Mesenchymal stem cell (in vitro differentiated cells and primary cell): ENCODE data around the gene ZNF654.

Experiments
- DNase-seq: peaks from one replicate; pipeline ENCODE4 v3.0.0-alpha.2; 2013
- H2AFZ ChIP-seq: one replicate; pipeline ENCODE4 v1.6.1; 2013; ENCODE audit warnings: low read depth, mild to moderate bottlenecking, control low read depth, inconsistent platforms, low read length, moderate library complexity
- H2AK5ac ChIP-seq: 2 replicates; pipeline ENCODE4 v1.6.1; 2013; ENCODE audit warnings: low read length, moderate library complexity, mild to moderate bottlenecking, inconsistent platforms; ENCODE audit not compliant: severe bottlenecking
- H2BK120ac ChIP-seq: one replicate; pipeline ENCODE4 v1.6.1; 2013; ENCODE audit warnings: low read depth, mild to moderate bottlenecking, inconsistent platforms, low read length, moderate library complexity
- H2BK12ac ChIP-seq, 2 experiments: one replicate each; pipeline ENCODE4 v1.6.1; 2013; ENCODE audit warnings: inconsistent platforms in 2 of 2, low read length in 2 of 2, mild to moderate bottlenecking in 2 of 2, moderate library complexity in 2 of 2, control low read depth in 1 of 2
- H2BK15ac ChIP-seq: one replicate; pipeline ENCODE4 v1.6.1; 2013; ENCODE audit warnings: mild to moderate bottlenecking, low read depth, inconsistent platforms; ENCODE audit not compliant: poor library complexity, severe bottlenecking
- H2BK5ac ChIP-seq: 2 replicates; pipeline ENCODE4 v1.6.1; 2013; ENCODE audit warnings: low read depth, mild to moderate bottlenecking, low read length, control low read depth, inconsistent platforms; ENCODE audit not compliant: poor library complexity, severe bottlenecking
- H3K14ac ChIP-seq, 2 experiments: one replicate each; pipeline ENCODE4 v1.6.1; 2013; ENCODE audit warnings: inconsistent platforms in 2 of 2, low read length in 2 of 2, control low read depth in 1 of 2, mild to moderate bottlenecking in 1 of 2, moderate library complexity in 1 of 2
- H3K18ac ChIP-seq, 2 experiments: one replicate each; pipeline ENCODE4 v1.6.1; 2013; ENCODE audit warnings: inconsistent platforms in 2 of 2, low read length in 2 of 2, control low read depth in 1 of 2, low read depth in 1 of 2, mild to moderate bottlenecking in 1 of 2
- H3K23ac ChIP-seq, 2 experiments: one replicate each; pipeline ENCODE4 v1.6.1; 2013; ENCODE audit warnings: inconsistent platforms in 2 of 2, low read length in 2 of 2, mild to moderate bottlenecking in 2 of 2, moderate library complexity in 2 of 2, control low read depth in 1 of 2
- H3K27ac ChIP-seq: 2 replicates; pipeline ENCODE4 v1.5.1; 2013; ENCODE audit warnings: mild to moderate bottlenecking, moderate library complexity, low read length, control low read depth, inconsistent platforms; ENCODE audit not compliant: poor library complexity, severe bottlenecking
- H3K27me3 ChIP-seq, 2 experiments: 2 replicates each; pipeline versions ENCODE4 v1.6.1 to v1.7.0; 2013; ENCODE audit warnings: low read length in 2 of 2, mild to moderate bottlenecking in 2 of 2, moderate library complexity in 2 of 2, control low read depth in 1 of 2, inconsistent platforms in 1 of 2; ENCODE audit not compliant: control insufficient read depth in 1 of 2, insufficient read depth in 1 of 2
- H3K36me3 ChIP-seq, 2 experiments: 2 replicates each; pipeline versions ENCODE4 v1.6.1 to v1.7.0; 2013; ENCODE audit warnings: low read length in 2 of 2, control low read depth in 1 of 2, inconsistent platforms in 1 of 2, low read depth in 1 of 2, mild to moderate bottlenecking in 1 of 2; ENCODE audit not compliant: insufficient read depth in 2 of 2, control insufficient read depth in 1 of 2
- H3K4ac ChIP-seq, 2 experiments: one replicate each; pipeline ENCODE4 v1.6.1; 2013; ENCODE audit warnings: inconsistent platforms in 2 of 2, low read length in 2 of 2, mild to moderate bottlenecking in 2 of 2, moderate library complexity in 2 of 2, control low read depth in 1 of 2, low read depth in 1 of 2
- H3K4me1 ChIP-seq: 2 replicates; pipeline ENCODE4 v1.6.1; 2013; ENCODE audit warnings: low read depth, low read length, control low read depth; ENCODE audit not compliant: control insufficient read depth, insufficient read depth
- H3K4me2 ChIP-seq: 2 replicates; pipeline ENCODE4 v1.6.1; 2013; ENCODE audit warnings: low read length, mild to moderate bottlenecking, inconsistent platforms; ENCODE audit not compliant: poor library complexity, severe bottlenecking
- H3K4me3 ChIP-seq, 2 experiments: 2 replicates each; pipeline versions ENCODE4 v1.5.1 to v1.7.0; 2013; ENCODE audit warnings: low read length in 2 of 2, mild to moderate bottlenecking in 2 of 2, control low read depth in 1 of 2, low read depth in 1 of 2; ENCODE audit not compliant: insufficient read depth in 1 of 2
- H3K79me1 ChIP-seq: replicated peaks from 2 replicates; pipeline ENCODE4 v1.6.1; 2013; ENCODE audit warnings: mild to moderate bottlenecking, control low read depth, low read length, inconsistent platforms; ENCODE audit not compliant: poor library complexity, severe bottlenecking
- H3K9ac ChIP-seq: 2 replicates; pipeline ENCODE4 v1.7.0; 2013; ENCODE audit warnings: mild to moderate bottlenecking, low read length, moderate library complexity
- H3K9me3 ChIP-seq: 2 replicates; pipeline ENCODE4 v1.7.0; 2013; ENCODE audit warnings: mild to moderate bottlenecking, low read length; ENCODE audit not compliant: control insufficient read depth
- H4K8ac ChIP-seq: one replicate; pipeline ENCODE4 v1.6.1; 2013; ENCODE audit warnings: inconsistent platforms, mild to moderate bottlenecking, low read length, moderate library complexity
- H4K91ac ChIP-seq: one replicate; pipeline ENCODE4 v1.6.1; 2013; ENCODE audit warnings: mild to moderate bottlenecking, low read length, inconsistent platforms
- WGBS: methylation state at CpG from one replicate; pipeline ENCODE4 v1.1.7; 2013; ENCODE audit warnings: mixed read lengths; 5-methylcytosine and 5-hydroxymethylcytosine counted together

The ZNF654 gene

GRCh38 chr3:88151358-88151757, 92.3 kb downstream of the ZNF654 start:
- Histone ChIP-seq H2AK5ac (no peak overlapping the region), H2BK12ac (no peak overlapping the region), H3K23ac (no peak overlapping the region), H2BK120ac (no peak overlapping the region), H3K18ac (no peak overlapping the region), H3K4me1 (peaks cover 3% of the 10 kb centered on the region), H3K9ac (peak overlapping the region; percentile 98), H3K4me2 (peak overlapping the region; percentile 70), H3K27ac (no peak overlapping the region), H3K36me3 (peaks cover 9 to 32% of the 10 kb centered on the region in 2 experiments), H3K4me3 (peak overlapping the region in 1 of 2 experiments; percentile 99), H3K14ac (no peak overlapping the region), H2BK15ac (no peak overlapping the region), H3K27me3 (no peaks in the 10 kb centered on the region), H3K9me3 (no peaks in the 10 kb centered on the region), H4K8ac (no peak overlapping the region), H4K91ac (no peak overlapping the region), H2BK5ac (no peak overlapping the region), H3K4ac (no peak overlapping the region), H3K79me1 (peaks cover 12% of the 10 kb centered on the region), H2AFZ (no peak overlapping the region)
- DNase-seq: peak; percentile 10
- WGBS: 91% methylated on average over 4 of the region's 4 CpGs

GRCh38 chr3:88152841-88153240, 93.8 kb downstream of the ZNF654 start:
- no CpG with 5 or more reads among the region's 2 CpGs for WGBS

GRCh38 chr3:88166419-88166971, 107.4 kb downstream of the ZNF654 start:
- Histone ChIP-seq H3K79me1 (peaks cover 8% of the 10 kb centered on the region), H3K4me1 (no peaks in the 10 kb centered on the region), H2BK12ac (no peak overlapping the region), H3K18ac (no peak overlapping the region), H3K27ac (no peak overlapping the region), H3K23ac (no peak overlapping the region), H4K8ac (no peak overlapping the region), H3K4me2 (no peak overlapping the region), H3K9ac (no peak overlapping the region), H3K4me3 (no peak overlapping the region), H2AK5ac (no peak overlapping the region), H4K91ac (no peak overlapping the region), H3K36me3 (peaks cover 0 to 9% of the 10 kb centered on the region in 2 experiments), H2AFZ (no peak overlapping the region), H3K27me3 (no peaks in the 10 kb centered on the region), H3K9me3 (no peaks in the 10 kb centered on the region), H2BK15ac (no peak overlapping the region), H3K4ac (no peak overlapping the region), H2BK5ac (no peak overlapping the region), H3K14ac (no peak overlapping the region), H2BK120ac (no peak overlapping the region)
- DNase-seq: no peak
- WGBS: no CpG with 5 or more reads among the region's 2 CpGs

More at GRCh38 chr3:88152841-88153240, 93.8 kb downstream of the ZNF654 start:
- H3K4me1 ChIP-seq: peaks cover 3% of the 10 kb centered on the region
- H3K18ac ChIP-seq: no peak overlapping the region
- no peak overlapping the region for H3K4me3 ChIP-seq
- H2BK15ac ChIP-seq: no peak overlapping the region
- H3K27me3 ChIP-seq: no peaks in the 10 kb centered on the region
- no peaks in the 10 kb centered on the region for H3K9me3 ChIP-seq
- no peak overlapping the region for H2AK5ac ChIP-seq
- H4K91ac ChIP-seq: no peak overlapping the region
- H2BK12ac ChIP-seq: no peak overlapping the region
- H2BK120ac ChIP-seq: no peak overlapping the region
- no peak overlapping the region for H3K9ac ChIP-seq
- H3K4ac ChIP-seq: no peak overlapping the region
- no peak for DNase-seq
- no peak overlapping the region for H3K27ac ChIP-seq
- H3K4me2 ChIP-seq: no peak overlapping the region
- H3K14ac ChIP-seq: no peak overlapping the region
- no peak overlapping the region for H2BK5ac ChIP-seq
- H2AFZ ChIP-seq: no peak overlapping the region
- peaks cover 9 to 47% of the 10 kb centered on the region in 2 experiments for H3K36me3 ChIP-seq
- peaks cover 9% of the 10 kb centered on the region for H3K79me1 ChIP-seq
- no peak overlapping the region for H3K23ac ChIP-seq
- no peak overlapping the region for H4K8ac ChIP-seq

GRCh38 chr3:88167173-88167572, 108.1 kb downstream of the ZNF654 start:
- no peak overlapping the region for H3K23ac ChIP-seq
- no peak overlapping the region for H2BK15ac ChIP-seq
- no peaks in the 10 kb centered on the region for H3K27me3 ChIP-seq
- H2BK12ac ChIP-seq: no peak overlapping the region
- DNase-seq: no peak
- WGBS: 93% methylated on average over 4 of the region's 6 CpGs
- no peak overlapping the region for H3K4ac ChIP-seq
- no peak overlapping the region for H3K18ac ChIP-seq
- peaks cover 8% of the 10 kb centered on the region for H3K79me1 ChIP-seq
- H3K36me3 ChIP-seq: peaks cover 0 to 8% of the 10 kb centered on the region in 2 experiments
- no peak overlapping the region for H2AFZ ChIP-seq
- no peak overlapping the region for H4K8ac ChIP-seq
- no peak overlapping the region for H3K27ac ChIP-seq
- no peak overlapping the region for H3K4me3 ChIP-seq
- no peak overlapping the region for H4K91ac ChIP-seq
- no peak overlapping the region for H2BK5ac ChIP-seq
- H3K4me1 ChIP-seq: no peaks in the 10 kb centered on the region
- H2BK120ac ChIP-seq: no peak overlapping the region
- H3K4me2 ChIP-seq: no peak overlapping the region
- H3K14ac ChIP-seq: no peak overlapping the region
- no peak overlapping the region for H2AK5ac ChIP-seq
- no peaks in the 10 kb centered on the region for H3K9me3 ChIP-seq
- H3K9ac ChIP-seq: no peak overlapping the region
